Kidney (tissue), 14 donors: ENCODE measurements around the gene ARMH3. TPM values are rescaled to one million over a fixed set of nuclear protein-coding genes. Genes with fewer than 3 reads are reported as not detected.

Source experiments
- DNase-seq, 5 donors: peaks; one replicate each; pipeline ENCODE4 v3.0.0-alpha.2; 2013 to 2020
- FAIRE-seq: peaks from 2 replicates; lab custom pipeline; 2012; peaks lifted over from hg19 to GRCh38; lab: Jason Lieb, UNC
- H3K27ac ChIP-seq, 2 donors: one replicate each; pipeline ENCODE4 v1.7.0; 2013; ENCODE audit warnings: low read depth in 2 of 2, low read length in 2 of 2, inconsistent platforms in 1 of 2
- H3K27me3 ChIP-seq: one replicate; pipeline ENCODE4 v1.7.1; 2013; ENCODE audit warnings: low read length, inconsistent platforms; ENCODE audit not compliant: control insufficient read depth, insufficient read depth
- H3K36me3 ChIP-seq, 3 donors: one replicate each; pipeline versions ENCODE4 v1.7.0 to v1.7.1; 2013; ENCODE audit warnings: low read length in 3 of 3, control low read depth in 1 of 3, inconsistent platforms in 1 of 3; ENCODE audit not compliant: insufficient read depth in 3 of 3, control insufficient read depth in 2 of 3
- H3K4me1 ChIP-seq, 3 donors: one replicate each; pipeline versions ENCODE4 v1.7.0 to v1.7.1; 2013; ENCODE audit warnings: low read length in 3 of 3, inconsistent platforms in 1 of 3, low read depth in 1 of 3; ENCODE audit not compliant: control insufficient read depth in 2 of 3, insufficient read depth in 2 of 3
- H3K4me3 ChIP-seq, 3 donors: one replicate each; pipeline versions ENCODE4 v1.7.0 to v1.8.1; 2013; ENCODE audit warnings: low read length in 3 of 3, control low read depth in 1 of 3, inconsistent platforms in 1 of 3
- H3K9ac ChIP-seq, 3 donors: one replicate each; pipeline versions ENCODE4 v1.7.0 to v1.7.1; 2013; ENCODE audit warnings: low read length in 3 of 3, control low read depth in 1 of 3, inconsistent platforms in 1 of 3
- H3K9me3 ChIP-seq, 3 donors: one replicate each; pipeline versions ENCODE4 v1.7.0 to v1.7.1; 2013; ENCODE audit warnings: low read length in 3 of 3, control low read depth in 1 of 3, inconsistent platforms in 1 of 3; ENCODE audit not compliant: control insufficient read depth in 2 of 3, insufficient read depth in 1 of 3
- intact Hi-C: fragments of 100-400 bp; cut with DNase I; formaldehyde crosslinking; loops from one replicate; pipeline ENCODE4 v1.11.1; 2022
- polyA plus RNA-seq: library from polyadenylated mRNA; stranded (reverse); fragments of 350-450 nt; fragmentation: Illumina TruSeq; extraction: RNeasy Lipid Tissue Mini Kit (QIAGEN cat#74804); gene quantifications from one replicate; pipeline ENCODE4 v1.2.3, GENCODE V29; 2014; ENCODE audit warnings: low read depth, low replicate concordance; ENCODE audit not compliant: insufficient read depth
- total RNA-seq: library from RNA; stranded (reverse); fragmentation: NEBNext Ultra II Directional; extraction: Animal tissue kit (Norgen Biotek cat#: 25700); gene quantifications from one replicate; pipeline ENCODE4 v1.2.1, GENCODE V29; 2021
- TF ChIP-seq, protein P1 (sequence below): IDR thresholded peaks from 3 replicates; pipeline ENCODE4 v1.5.1; 2012; ENCODE audit warnings: mild to moderate bottlenecking, moderate library complexity, borderline replicate concordance; ENCODE audit not compliant: insufficient read depth; ENCODE audit errors: extremely low read depth
- donor health status: control.
- donor health status: control.
- donor health status: control.
- donor health status: control.
- donor health status: control.
- donor health status: DM: yes; HTN: yes; CAD: no.
- donor health status: Normal renal cell carcinoma (clear cell type).

Gene ARMH3
- total and polyA plus RNA-seq, 2 donors from 2014 or later: 14.0 to 26.1 TPM

GRCh38 chr10:101912561-101913179 is 143.3 kb downstream of the ARMH3 start:
- no peaks in the 10 kb centered on the region for H3K4me1 ChIP-seq
- peaks cover 0 to 2% (median 0%) of the 10 kb centered on the region in 3 donors for H3K36me3 ChIP-seq
- FAIRE-seq (no peak), DNase-seq (no peak)
- no peak overlapping the region for H3K9ac ChIP-seq
- H3K27me3 ChIP-seq: no peaks in the 10 kb centered on the region
- intact Hi-C loops: no loop called here
- no peak overlapping the region for H3K27ac ChIP-seq
- no peaks in the 10 kb centered on the region for H3K9me3 ChIP-seq
- TF ChIP-seq, protein P1, sequence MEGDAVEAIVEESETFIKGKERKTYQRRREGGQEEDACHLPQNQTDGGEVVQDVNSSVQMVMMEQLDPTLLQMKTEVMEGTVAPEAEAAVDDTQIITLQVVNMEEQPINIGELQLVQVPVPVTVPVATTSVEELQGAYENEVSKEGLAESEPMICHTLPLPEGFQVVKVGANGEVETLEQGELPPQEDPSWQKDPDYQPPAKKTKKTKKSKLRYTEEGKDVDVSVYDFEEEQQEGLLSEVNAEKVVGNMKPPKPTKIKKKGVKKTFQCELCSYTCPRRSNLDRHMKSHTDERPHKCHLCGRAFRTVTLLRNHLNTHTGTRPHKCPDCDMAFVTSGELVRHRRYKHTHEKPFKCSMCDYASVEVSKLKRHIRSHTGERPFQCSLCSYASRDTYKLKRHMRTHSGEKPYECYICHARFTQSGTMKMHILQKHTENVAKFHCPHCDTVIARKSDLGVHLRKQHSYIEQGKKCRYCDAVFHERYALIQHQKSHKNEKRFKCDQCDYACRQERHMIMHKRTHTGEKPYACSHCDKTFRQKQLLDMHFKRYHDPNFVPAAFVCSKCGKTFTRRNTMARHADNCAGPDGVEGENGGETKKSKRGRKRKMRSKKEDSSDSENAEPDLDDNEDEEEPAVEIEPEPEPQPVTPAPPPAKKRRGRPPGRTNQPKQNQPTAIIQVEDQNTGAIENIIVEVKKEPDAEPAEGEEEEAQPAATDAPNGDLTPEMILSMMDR: no peak
- H3K4me3 ChIP-seq: no peak overlapping the region

DNA sequence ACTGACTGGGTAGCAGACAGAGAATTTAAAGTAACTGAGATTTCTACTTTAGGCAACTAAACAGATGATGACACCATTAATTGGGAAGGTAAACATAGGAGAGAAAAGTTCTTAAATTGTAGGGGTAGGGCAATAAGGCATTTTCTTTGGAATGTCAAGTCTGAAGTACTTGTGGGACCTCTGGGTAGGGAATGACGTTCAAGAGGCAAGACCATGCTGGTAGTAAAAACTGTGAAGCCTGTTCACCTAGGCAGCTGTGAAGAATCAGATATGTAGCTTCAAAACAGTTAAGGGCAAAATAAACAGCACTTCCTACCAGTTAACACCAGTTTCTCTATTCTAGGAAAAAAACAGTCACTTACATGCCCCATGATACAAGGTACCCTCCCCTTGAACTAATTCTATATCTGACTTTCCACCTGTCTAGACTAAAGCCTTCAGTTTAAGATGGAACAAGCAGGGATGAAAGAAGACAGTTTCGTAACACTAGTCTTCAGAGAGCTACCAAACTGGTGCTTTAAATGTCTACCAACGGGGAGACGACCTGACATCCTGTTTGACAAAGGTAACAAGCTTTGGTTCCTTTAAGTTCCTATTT is 149.3 kb downstream of the ARMH3 start:
- no peaks in the 10 kb centered on the region for H3K27me3 ChIP-seq
- peaks cover 0 to 4% (median 0%) of the 10 kb centered on the region in 3 donors for H3K36me3 ChIP-seq
- H3K4me3 ChIP-seq: no peak overlapping the region
- H3K4me1 ChIP-seq: no peaks in the 10 kb centered on the region
- H3K27ac ChIP-seq: no peak overlapping the region
- TF ChIP-seq, protein P1: no peak
- intact Hi-C loops: no loop called here
- H3K9ac ChIP-seq: no peak overlapping the region
- FAIRE-seq (no peak), DNase-seq (no peak)
- H3K9me3 ChIP-seq: no peaks in the 10 kb centered on the region

GRCh38 chr10:101905251-101905650 is 150.7 kb downstream of the ARMH3 start:
- Histone ChIP-seq H3K4me1 (no peaks in the 10 kb centered on the region), H3K27ac (no peak overlapping the region), H3K9ac (no peak overlapping the region), H3K27me3 (no peaks in the 10 kb centered on the region), H3K36me3 (peaks cover 0 to 2% (median 0%) of the 10 kb centered on the region in 3 donors), H3K4me3 (no peak overlapping the region), H3K9me3 (no peaks in the 10 kb centered on the region)
- DNase-seq (no peak), FAIRE-seq (no peak)
- TF ChIP-seq, protein P1: no peak
- intact Hi-C loops: no loop called here
